GM20000 (cell line): Measurements from ENCODE around the gene RASSF6.
A peak's percentile ranks its signal among the peaks of the same experiment; 100 is the strongest.
"Not testable (repeated sequence)": the region's sequence is repeated elsewhere in the genome, so short reads cannot be mapped to it uniquely, and the experiment has no call there.

Source experiments
- DNase-seq: peaks from one replicate; pipeline ENCODE4 v3.0.0; 2012; ENCODE audit warnings: low spot score
- TF ChIP-seq, protein P1 (sequence below): IDR thresholded peaks from 2 replicates; pipeline ENCODE4 v1.5.1; 2012; ENCODE audit warnings: mild to moderate bottlenecking, control low read depth; ENCODE audit errors: extremely low read depth, missing control alignments

Gene RASSF6, protein sequence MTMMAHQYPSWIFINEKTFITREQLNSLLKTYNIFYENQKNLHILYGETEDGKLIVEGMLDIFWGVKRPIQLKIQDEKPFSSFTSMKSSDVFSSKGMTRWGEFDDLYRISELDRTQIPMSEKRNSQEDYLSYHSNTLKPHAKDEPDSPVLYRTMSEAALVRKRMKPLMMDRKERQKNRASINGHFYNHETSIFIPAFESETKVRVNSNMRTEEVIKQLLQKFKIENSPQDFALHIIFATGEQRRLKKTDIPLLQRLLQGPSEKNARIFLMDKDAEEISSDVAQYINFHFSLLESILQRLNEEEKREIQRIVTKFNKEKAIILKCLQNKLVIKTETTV

DNA sequence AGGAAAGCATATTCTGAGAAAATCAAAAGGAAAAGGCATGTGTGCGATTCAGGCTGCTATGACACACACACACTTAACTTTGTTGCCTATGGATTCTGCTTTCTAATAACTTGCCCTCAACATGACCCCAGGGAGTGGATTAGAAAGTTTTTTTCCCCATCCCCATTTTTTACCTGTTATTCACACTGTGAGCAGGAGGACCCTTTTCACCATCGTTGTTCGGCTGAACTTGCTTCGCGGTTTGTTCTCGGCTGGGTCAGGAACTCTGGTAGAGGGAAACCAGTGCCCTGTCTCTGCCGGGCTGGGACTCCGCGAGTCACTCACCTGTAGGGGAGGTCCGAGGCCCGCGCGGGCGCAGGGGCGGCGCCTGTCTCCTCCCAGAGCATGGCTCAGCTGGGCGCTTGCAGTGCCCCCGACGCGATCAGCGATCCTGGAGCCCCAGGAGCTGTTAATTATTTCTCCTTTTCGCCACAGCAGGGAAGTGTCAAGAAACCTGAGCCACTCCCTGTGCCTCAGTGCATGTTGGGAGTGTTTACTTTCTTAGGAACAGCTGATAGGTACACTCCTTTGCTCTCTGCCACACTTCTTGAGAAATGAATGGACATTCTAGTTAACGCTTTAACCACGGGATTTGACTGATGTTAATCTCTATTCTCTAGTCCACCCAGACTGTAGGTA, at the start of gene RASSF6:
Gene RASSF6 (minus strand): TSS at position 322 of the 678 bp plus-strand sequence. CDS start 8,641 bp downstream, outside the sequence.
- DNase-seq = peak; percentile 26
- TF ChIP-seq, protein P1, sequence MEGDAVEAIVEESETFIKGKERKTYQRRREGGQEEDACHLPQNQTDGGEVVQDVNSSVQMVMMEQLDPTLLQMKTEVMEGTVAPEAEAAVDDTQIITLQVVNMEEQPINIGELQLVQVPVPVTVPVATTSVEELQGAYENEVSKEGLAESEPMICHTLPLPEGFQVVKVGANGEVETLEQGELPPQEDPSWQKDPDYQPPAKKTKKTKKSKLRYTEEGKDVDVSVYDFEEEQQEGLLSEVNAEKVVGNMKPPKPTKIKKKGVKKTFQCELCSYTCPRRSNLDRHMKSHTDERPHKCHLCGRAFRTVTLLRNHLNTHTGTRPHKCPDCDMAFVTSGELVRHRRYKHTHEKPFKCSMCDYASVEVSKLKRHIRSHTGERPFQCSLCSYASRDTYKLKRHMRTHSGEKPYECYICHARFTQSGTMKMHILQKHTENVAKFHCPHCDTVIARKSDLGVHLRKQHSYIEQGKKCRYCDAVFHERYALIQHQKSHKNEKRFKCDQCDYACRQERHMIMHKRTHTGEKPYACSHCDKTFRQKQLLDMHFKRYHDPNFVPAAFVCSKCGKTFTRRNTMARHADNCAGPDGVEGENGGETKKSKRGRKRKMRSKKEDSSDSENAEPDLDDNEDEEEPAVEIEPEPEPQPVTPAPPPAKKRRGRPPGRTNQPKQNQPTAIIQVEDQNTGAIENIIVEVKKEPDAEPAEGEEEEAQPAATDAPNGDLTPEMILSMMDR = no peak

DNA sequence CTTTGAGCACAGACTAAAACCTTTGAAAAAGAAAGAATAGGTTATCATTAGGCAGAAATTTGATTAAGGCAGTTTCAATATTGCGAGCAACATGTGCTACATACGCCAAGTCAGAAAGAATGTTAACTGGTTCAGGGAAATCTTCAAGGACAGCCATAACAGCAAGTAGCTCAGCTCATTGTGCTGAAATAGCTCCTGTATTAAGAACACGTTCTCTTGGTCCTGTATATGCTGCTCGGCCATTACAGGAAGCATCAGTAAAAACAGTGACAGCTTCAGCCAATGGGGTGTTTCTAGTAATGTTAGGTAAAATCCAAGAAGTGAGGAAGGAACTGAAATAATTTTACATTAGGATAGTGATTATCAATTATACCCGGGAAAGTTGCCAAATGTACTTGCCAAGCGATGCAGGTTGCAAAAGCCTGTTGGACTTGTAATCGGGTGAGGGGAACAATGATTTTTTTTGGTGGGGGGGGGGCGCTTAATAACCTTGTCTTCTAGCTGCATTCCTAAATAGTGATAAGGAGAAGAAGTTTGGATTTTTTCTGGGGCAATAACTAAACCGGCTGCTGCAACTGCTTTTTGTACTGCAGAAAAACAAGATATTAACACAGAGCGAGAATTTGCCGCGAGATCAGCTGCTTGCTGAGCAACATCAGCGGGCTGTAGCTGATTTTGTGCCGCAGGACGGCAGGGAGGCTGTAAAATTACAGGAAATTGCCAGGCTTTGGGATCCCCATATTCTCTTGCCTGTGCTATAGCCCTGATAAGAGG, 49.4 kb upstream of the RASSF6 start:
- TF ChIP-seq, protein P1 = no peak
- no peak for DNase-seq

DNA sequence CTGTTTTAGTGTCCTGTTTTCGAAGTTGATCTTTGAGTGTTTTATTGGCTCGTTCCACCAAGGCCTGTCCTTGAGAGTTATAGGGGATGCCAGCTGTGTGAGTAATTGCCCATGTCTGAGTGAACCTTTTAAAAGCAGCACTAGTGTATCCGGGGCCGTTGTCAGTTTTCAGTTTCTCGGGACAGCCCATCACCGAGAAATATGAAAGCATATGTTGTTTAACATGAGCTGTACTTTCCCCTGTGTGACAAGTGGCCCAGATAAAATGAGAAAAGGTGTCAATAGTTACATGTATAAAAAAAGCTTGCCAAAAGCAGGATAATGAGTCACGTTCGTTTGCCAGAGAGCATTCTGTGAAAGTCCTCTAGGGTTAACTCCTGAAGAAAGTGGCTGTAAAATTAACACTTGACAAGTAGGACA, 48.6 kb upstream of the RASSF6 start:
- TF ChIP-seq, protein P1 = no peak
- no peak for DNase-seq

DNA sequence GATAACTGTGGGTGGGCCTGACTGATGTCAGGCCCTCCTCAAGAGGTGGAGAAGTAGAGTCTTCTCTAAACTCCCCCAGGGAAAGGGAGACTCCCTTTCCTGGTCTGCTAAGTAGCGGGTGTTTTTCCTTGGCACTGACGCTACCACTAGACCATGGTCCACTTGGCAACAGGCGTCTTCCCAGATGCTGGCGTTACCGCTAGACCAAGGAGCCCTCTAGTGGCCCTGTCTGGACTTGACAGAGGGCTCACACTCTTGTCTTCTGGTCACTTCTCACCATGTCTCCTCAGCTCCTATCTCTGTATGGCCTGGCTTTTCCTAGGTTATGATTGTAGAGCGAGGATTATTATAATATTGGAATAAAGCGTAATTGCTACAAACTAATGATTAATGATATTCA, 45.7 kb upstream of the RASSF6 start:
- DNase-seq = not testable (repeated sequence)

DNA sequence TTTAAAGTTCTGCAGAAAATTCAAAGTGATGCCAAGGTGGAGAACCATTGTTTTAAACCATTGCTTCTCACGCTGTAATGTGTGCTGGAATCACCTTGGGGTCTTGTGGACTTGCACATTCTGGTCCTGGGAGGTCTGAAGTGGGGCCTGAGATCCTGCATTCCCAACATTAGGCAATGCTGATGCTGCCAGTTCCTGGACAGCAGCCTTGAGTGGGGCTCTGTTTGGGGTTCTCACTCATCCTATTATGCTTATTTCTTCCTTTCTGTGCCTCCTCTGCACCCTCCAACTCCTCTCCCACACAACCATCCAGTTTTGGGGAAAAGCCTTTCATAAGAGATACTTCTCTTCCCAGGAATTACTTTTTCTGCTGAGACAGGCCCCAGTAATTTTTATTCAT, 44.2 kb upstream of the RASSF6 start:
- DNase-seq = no peak
- TF ChIP-seq, protein P1 = no peak

DNA sequence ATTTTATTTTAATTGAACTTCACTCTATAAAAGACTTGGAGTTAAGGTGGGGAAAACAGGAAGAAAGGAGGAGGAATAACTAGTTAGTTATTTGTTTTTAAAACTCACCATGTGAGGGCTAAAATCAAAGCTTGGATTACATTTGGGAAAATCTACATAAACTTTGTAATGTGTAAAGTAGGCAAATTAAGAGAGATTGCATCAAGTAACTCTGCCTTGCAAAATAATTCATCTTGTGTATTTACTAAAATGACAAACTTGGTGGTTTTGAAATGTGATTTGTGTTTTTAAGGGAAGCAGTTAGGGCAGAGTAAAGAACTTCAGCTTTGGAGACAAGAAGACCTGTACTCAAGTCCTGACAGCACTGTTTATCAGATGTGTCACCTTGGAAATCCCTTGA, 43.3 kb upstream of the RASSF6 start:
- DNase-seq = no peak
- TF ChIP-seq, protein P1 = no peak

DNA sequence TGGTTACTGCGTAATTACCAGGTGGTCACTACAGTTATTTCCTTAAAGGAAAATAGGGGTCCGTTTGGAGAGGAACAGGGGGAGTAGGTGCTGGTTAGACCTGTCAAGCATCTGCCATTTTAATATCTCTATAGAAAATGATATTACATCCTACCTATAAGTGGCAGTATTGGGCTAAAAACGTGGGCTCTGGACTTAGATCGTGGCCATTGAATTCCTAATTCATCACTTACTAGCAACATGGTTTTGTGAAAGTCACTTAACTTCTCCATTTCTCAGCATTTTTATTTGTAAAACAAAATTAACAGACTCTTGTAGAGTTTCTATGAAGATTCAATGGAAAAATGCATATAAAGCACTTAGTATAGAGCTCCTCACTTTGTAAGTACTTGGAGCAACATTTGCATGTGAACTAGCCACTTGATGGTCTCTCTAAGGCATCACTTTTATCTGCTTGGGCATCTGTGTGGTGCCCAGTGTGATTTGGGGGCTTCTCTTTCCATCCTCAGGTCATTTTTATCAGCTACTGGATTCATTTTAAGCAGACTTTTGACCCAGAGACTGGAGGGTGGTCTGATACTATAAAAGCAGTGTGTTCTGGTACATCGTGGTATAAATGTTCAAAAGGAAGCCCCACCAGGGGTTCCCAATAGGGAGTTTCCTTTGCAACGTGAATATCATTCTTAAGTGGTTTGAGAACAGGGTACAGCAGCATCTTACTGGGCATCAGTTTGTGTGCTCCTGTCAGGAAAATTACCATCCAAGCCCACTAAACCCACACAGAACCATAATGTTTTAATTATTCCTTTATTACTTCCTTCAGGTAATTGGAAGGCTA, 42.7 kb upstream of the RASSF6 start:
- peak; percentile 39 for DNase-seq
- TF ChIP-seq, protein P1 = peak; percentile 13
